HepG2 (cell line): Measurements from ENCODE around the gene CHMP1A. TPM values are rescaled to one million over a fixed set of nuclear protein-coding genes. Genes with fewer than 3 reads are reported as not detected.

Experiments
- AFF4 ChIP-seq: sonication (generic); formaldehyde crosslinking; IDR thresholded peaks from 2 replicates; pipeline ENCODE4 v1.4.0; 2020; ENCODE audit warnings: missing genetic modification reagents
- AGO1 ChIP-seq: fragments of 200-400 bp; formaldehyde crosslinking; IDR thresholded peaks from 2 replicates; pipeline ENCODE4 v1.6.1; 2017; ENCODE audit warnings: mild to moderate bottlenecking, low read depth, low read length, moderate library complexity; ENCODE audit not compliant: poor library complexity, severe bottlenecking
- ATF3 ChIP-seq: sonication (generic); formaldehyde crosslinking; IDR thresholded peaks from 2 replicates; pipeline ENCODE4 v1.4.0; 2020; ENCODE audit warnings: missing genetic modification reagents
- CEBPG ChIP-seq: IDR thresholded peaks from 2 replicates; pipeline ENCODE4 v1.6.1; 2016
- E2F1 ChIP-seq: sonication (generic); formaldehyde crosslinking; IDR thresholded peaks from 2 replicates; pipeline ENCODE4 v1.5.0; 2020; ENCODE audit warnings: missing genetic modification reagents
- ERF ChIP-seq: IDR thresholded peaks from 2 replicates; pipeline ENCODE4 v1.6.1; 2018; ENCODE audit warnings: missing biosample characterization, missing genetic modification reagents
- GLMP ChIP-seq: sonication (generic); formaldehyde crosslinking; IDR thresholded peaks from 2 replicates; pipeline ENCODE4 v1.9.0; 2021; ENCODE audit warnings: missing genetic modification reagents, mild to moderate bottlenecking, borderline replicate concordance
- GZF1 ChIP-seq: sonication (generic); formaldehyde crosslinking; IDR thresholded peaks from 2 replicates; pipeline ENCODE4 v1.5.1; 2020; ENCODE audit warnings: mild to moderate bottlenecking, missing genetic modification reagents
- KDM5B ChIP-seq: sonication (generic); formaldehyde crosslinking; IDR thresholded peaks from 2 replicates; pipeline ENCODE4 v1.4.0; 2020; ENCODE audit warnings: missing genetic modification reagents, mild to moderate bottlenecking, borderline replicate concordance
- MED13 ChIP-seq: sonication (generic); formaldehyde crosslinking; IDR thresholded peaks from 2 replicates; pipeline ENCODE4 v1.5.0; 2020; ENCODE audit warnings: missing genetic modification reagents
- PRDM4 ChIP-seq: sonication (generic); formaldehyde crosslinking; IDR thresholded peaks from 2 replicates; pipeline ENCODE4 v1.9.0; 2021; ENCODE audit warnings: missing genetic modification reagents, borderline replicate concordance
- RARG ChIP-seq: sonication (generic); formaldehyde crosslinking; IDR thresholded peaks from 2 replicates; pipeline ENCODE4 v1.4.0; 2020; ENCODE audit warnings: low read depth, mild to moderate bottlenecking, missing genetic modification reagents
- ZFP36L1 ChIP-seq: sonication (generic); formaldehyde crosslinking; IDR thresholded peaks from 2 replicates; pipeline ENCODE4 v1.8.0; 2022; ENCODE audit warnings: mild to moderate bottlenecking, missing genetic modification reagents, moderate library complexity
- ZNF10 ChIP-seq: sonication (generic); formaldehyde crosslinking; IDR thresholded peaks from 2 replicates; pipeline ENCODE4 v1.4.0; 2020; ENCODE audit warnings: mild to moderate bottlenecking, low read depth, missing genetic modification reagents, borderline replicate concordance
- ZNF574 ChIP-seq: sonication (generic); formaldehyde crosslinking; IDR thresholded peaks from 2 replicates; pipeline ENCODE4 v1.4.0; 2020; ENCODE audit warnings: missing genetic modification reagents
- polyA plus RNA-seq, 8 experiments: library from polyadenylated mRNA; depleted of rRNA in 3 of 8; stranded (reverse) in 7 of 8; unstranded in 1 of 8; fragments of >200 nt; fragmentation: Illumina TruSeq in 4 of 8; extraction: Trizol in 4 of 8; gene quantifications; 2 replicates each; pipeline versions ENCODE4 v1.2.1 to v1.2.3, GENCODE V29; 2011 to 2016; ENCODE audit warnings: low read depth in 4 of 8, missing spikeins in 1 of 8, mixed read lengths in 1 of 8; ENCODE audit not compliant: insufficient read depth in 1 of 8
- total RNA-seq, 5 experiments: library from RNA; depleted of rRNA; stranded (reverse); fragments of >200 nt; fragmentation: Illumina TruSeq; extraction: Trizol; gene quantifications; 2 replicates each; pipeline ENCODE4 v1.2.3, GENCODE V29; 2016; ENCODE audit warnings: low read depth in 1 of 5

Gene CHMP1A
- total and polyA plus RNA-seq, 2 of the 13 experiments (the other 11 are each of a cell fraction or from before 2014, with no cell fraction given) = 69.4 to 73.3 TPM

GRCh38 chr16:89701425-89702406 is 44.2 kb upstream of the CHMP1A start, which contains the start of gene SPATA2L (continued):
- peak; percentile 75; the same call in 1 of the 2 replicates for TF ChIP-seq E2F1 (CRISPR knock-in tag)
- TF ChIP-seq GLMP = no peak
- TF ChIP-seq ATF3 (CRISPR knock-in tag) = no peak
- TF ChIP-seq ERF (CRISPR knock-in tag) = peak; percentile 38; the same call in 1 of the 2 replicates
- peak; percentile 43; the same call in 1 of the 2 replicates for TF ChIP-seq ZNF574 (CRISPR knock-in tag)
- TF ChIP-seq PRDM4 = no peak
- TF ChIP-seq AGO1 = peak; percentile 25
- TF ChIP-seq ZNF10 (CRISPR knock-in tag) = no peak
- no peak for TF ChIP-seq ZFP36L1 (CRISPR knock-in tag)
- TF ChIP-seq GZF1 (CRISPR knock-in tag) = no peak
- TF ChIP-seq AFF4 = no peak
- TF ChIP-seq MED13 (CRISPR knock-in tag) = no peak; the same call in 1 of the 2 replicates
- TF ChIP-seq CEBPG (CRISPR knock-in tag) = no peak
- TF ChIP-seq KDM5B (CRISPR knock-in tag) = no peak; the same call in 1 of the 2 replicates
- TF ChIP-seq RARG = no peak
